GM12878 (cell line): ENCODE data around the gene MYBBP1A. TPM values are rescaled to one million over a fixed set of nuclear protein-coding genes. Genes with fewer than 3 reads are reported as not detected.
"Not testable (repeated sequence)": the region's sequence is repeated elsewhere in the genome, so short reads cannot be mapped to it uniquely, and the experiment has no call there.

ENCODE experiments used
- ATAC-seq: fragments of 200-7000 bp; cut with Tn5 transposase; 3 replicates; pipeline ENCODE4 v1.9.1; 2020; ENCODE audit warnings: mild to moderate bottlenecking, moderate library complexity
- BruUV-seq: library from RNA; stranded (reverse); fragments of 400-500 nt; replicated peaks from 2 replicates; lab custom pipeline; 2021; lab: Mats Ljungman, UMichigan
- CTCF ChIA-PET: fragments of 300-600 bp; sonication (Branson Sonifier 250); formaldehyde crosslinking; extraction: SDS; loops from one replicate; lab custom pipeline; 2021; ENCODE audit warnings: inconsistent platforms; lab: Yijun Ruan, JAX
- POLR2A ChIA-PET: fragments of 350-600 bp; formaldehyde crosslinking; extraction: SDS; loops from one replicate; lab custom pipeline; 2021; ENCODE audit warnings: inconsistent platforms; lab: Charles Lee
- RAD21 ChIA-PET: fragments of 300-600 bp; sonication (Branson Sonifier 250); formaldehyde crosslinking; loops from one replicate; lab custom pipeline; 2023; ENCODE audit warnings: antibody characterized with exemption; ENCODE audit not compliant: unreplicated experiment; lab: Charles Lee
- SMC1A ChIA-PET: fragments of 300-600 bp; sonication (Branson Sonifier 250); formaldehyde crosslinking; loops from one replicate; lab custom pipeline; 2023; ENCODE audit not compliant: unreplicated experiment, uncharacterized antibody; lab: Charles Lee
- DNase-seq: peaks from one replicate; pipeline ENCODE4 v3.0.0-alpha.2; 2011; ENCODE audit warnings: low read depth, low spot score
- FAIRE-seq: peaks from 3 replicates; lab custom pipeline; 2011; peaks lifted over from hg19 to GRCh38; lab: Jason Lieb, UNC
- H2AFZ ChIP-seq: 2 replicates; pipeline ENCODE4 v1.6.0; 2011; ENCODE audit warnings: low read depth, low read length, control low read depth; ENCODE audit not compliant: control insufficient read depth
- H3K27ac ChIP-seq: 2 replicates; pipeline ENCODE4 v1.5.1; 2011; ENCODE audit warnings: control low read depth; ENCODE audit not compliant: control insufficient read depth, insufficient read depth
- H3K27me3 ChIP-seq, 2 experiments: replicated peaks in 1 of 2; 2 replicates each; pipeline versions ENCODE4 v1.6.0 to v1.6.1; 2011; ENCODE audit warnings: low read length in 1 of 2; ENCODE audit not compliant: control insufficient read depth in 2 of 2, insufficient read depth in 2 of 2
- H3K36me3 ChIP-seq, 2 experiments: 2 replicates each; pipeline ENCODE4 v1.5.1; 2011; ENCODE audit warnings: low read length in 1 of 2; ENCODE audit not compliant: control insufficient read depth in 2 of 2, insufficient read depth in 2 of 2
- H3K4me1 ChIP-seq: 2 replicates; pipeline ENCODE4 v1.6.1; 2011; ENCODE audit warnings: mild to moderate bottlenecking, low read length, moderate library complexity, mixed read lengths; ENCODE audit not compliant: control insufficient read depth, insufficient read depth
- H3K4me2 ChIP-seq: 2 replicates; pipeline ENCODE4 v1.6.0; 2011; ENCODE audit warnings: control low read depth; ENCODE audit not compliant: control insufficient read depth, insufficient read depth
- H3K4me3 ChIP-seq: fragments of 200-600 bp; sonication (generic); 2 replicates; pipeline ENCODE4 v1.5.1; 2016
- H3K79me2 ChIP-seq: 2 replicates; pipeline ENCODE4 v1.6.0; 2011; ENCODE audit warnings: low read length; ENCODE audit not compliant: control insufficient read depth, insufficient read depth
- H3K9ac ChIP-seq: 2 replicates; pipeline ENCODE4 v1.8.0; 2011; ENCODE audit warnings: low read length, control low read depth, mixed read lengths; ENCODE audit not compliant: control insufficient read depth, insufficient read depth
- H3K9me3 ChIP-seq: replicated peaks from 3 replicates; pipeline ENCODE4 v1.5.1; 2011; ENCODE audit warnings: mild to moderate bottlenecking, low read length; ENCODE audit not compliant: control insufficient read depth, insufficient read depth
- H4K20me1 ChIP-seq: 2 replicates; pipeline ENCODE4 v1.6.0; 2011; ENCODE audit not compliant: control insufficient read depth, insufficient read depth
- ATF7 ChIP-seq: fragments of 450-650 bp; IDR thresholded peaks from 2 replicates; pipeline ENCODE4 v1.6.1; 2016; ENCODE audit warnings: low read depth, mild to moderate bottlenecking
- CREM ChIP-seq: IDR thresholded peaks from 2 replicates; pipeline ENCODE4 v1.6.1; 2014; ENCODE audit warnings: antibody characterized with exemption, low read depth
- FOXK2 ChIP-seq: fragments of 450-650 bp; IDR thresholded peaks from 2 replicates; pipeline ENCODE4 v1.6.1; 2017; ENCODE audit warnings: mild to moderate bottlenecking, moderate library complexity
- HCFC1 ChIP-seq: fragments of 150-350 bp; IDR thresholded peaks from 2 replicates; pipeline ENCODE4 v1.6.1; 2014; ENCODE audit warnings: low read length
- KAT2A ChIP-seq: conservative IDR thresholded peaks from 2 replicates; pipeline ENCODE4 v1.6.1; 2011; ENCODE audit warnings: low read depth, low read length; ENCODE audit not compliant: control insufficient read depth
- MLLT1 ChIP-seq: fragments of 450-650 bp; IDR thresholded peaks from 2 replicates; pipeline ENCODE4 v1.6.1; 2016; ENCODE audit warnings: mild to moderate bottlenecking
- MXI1 ChIP-seq: fragments of 150-350 bp; IDR thresholded peaks from 2 replicates; pipeline ENCODE4 v1.6.1; 2011; ENCODE audit warnings: low read depth, mild to moderate bottlenecking, inconsistent platforms, low read length, improper control_type of control experiment
- NBN ChIP-seq: fragments of 450-650 bp; IDR thresholded peaks from 2 replicates; pipeline ENCODE4 v1.6.1; 2016
- NR2C1 ChIP-seq: fragments of 450-650 bp; IDR thresholded peaks from 2 replicates; pipeline ENCODE4 v1.6.1; 2017; ENCODE audit warnings: antibody characterized with exemption, mild to moderate bottlenecking, moderate library complexity
- POU2F2 ChIP-seq: IDR thresholded peaks from 3 replicates; pipeline ENCODE4 v1.6.1; 2011; ENCODE audit warnings: low read depth, mild to moderate bottlenecking, low read length, borderline replicate concordance
- SMARCA5 ChIP-seq: fragments of 450-650 bp; IDR thresholded peaks from 2 replicates; pipeline ENCODE4 v1.6.1; 2017; ENCODE audit warnings: mild to moderate bottlenecking
- SPI1 ChIP-seq: IDR thresholded peaks from 2 replicates; pipeline ENCODE4 v1.6.1; 2011; ENCODE audit warnings: low read depth, mild to moderate bottlenecking, low read length, moderate library complexity, borderline replicate concordance; ENCODE audit not compliant: insufficient read depth
- TCF12 ChIP-seq: IDR thresholded peaks from 2 replicates; pipeline ENCODE4 v1.6.1; 2011; ENCODE audit warnings: low read depth, mild to moderate bottlenecking, low read length
- YBX1 ChIP-seq: fragments of 450-650 bp; IDR thresholded peaks from 2 replicates; pipeline ENCODE4 v1.6.1; 2016; ENCODE audit warnings: antibody characterized with exemption
- ZBTB4 ChIP-seq: fragments of 450-650 bp; formaldehyde crosslinking; IDR thresholded peaks from 2 replicates; pipeline ENCODE4 v1.4.0; 2022; ENCODE audit warnings: mild to moderate bottlenecking, moderate library complexity
- WGBS: methylation state at CpG from one replicate; pipeline ENCODE4 v1.1.6; 2016; ENCODE audit warnings: low lambda C conversion rate; ENCODE audit not compliant: insufficient replicate concordance, insufficient coverage; ENCODE audit errors: missing lambda C conversion rate; 5-methylcytosine and 5-hydroxymethylcytosine counted together
- in situ Hi-C: fragments of 300-500 bp; cut with MboI; formaldehyde crosslinking; loops from 9 replicates; pipeline ENCODE4 v1.14.3; 2018; ENCODE audit warnings: mixed read lengths
- intact Hi-C: fragments of 100-400 bp; cut with micrococcal nuclease; formaldehyde crosslinking; loops from one replicate; pipeline ENCODE4 v1.14.2; 2022; ENCODE audit not compliant: unreplicated experiment
- polyA plus RNA-seq, 11 experiments: library from polyadenylated mRNA; depleted of rRNA in 4 of 11; unstranded in 6 of 11; stranded (reverse) in 5 of 11; fragments of >200 nt; fragmentation: Nextera tagmentation in 4 of 11; fragmentation: Illumina TruSeq in 1 of 11; extraction: Ambion mirVana in 4 of 11; extraction: Trizol in 1 of 11; gene quantifications; 1 replicate in 1 of 11; 2 replicates in 10 of 11; pipeline versions ENCODE4 v1.2.1 to v1.2.3, GENCODE V29; 2011 to 2016; ENCODE audit warnings: inconsistent platforms in 2 of 11, missing spikeins in 2 of 11, low read depth in 1 of 11
- total RNA-seq, 4 experiments: library from RNA; depleted of rRNA in 3 of 4; stranded (reverse); fragments of >200 nt in 3 of 4; fragmentation: Illumina TruSeq in 1 of 4; extraction: Trizol in 1 of 4; gene quantifications; 2 replicates each; pipeline versions ENCODE4 v1.2.1 to v1.2.3, GENCODE V29; 2013 to 2021
- TF ChIP-seq, protein P1 (sequence below): IDR thresholded peaks from 2 replicates; pipeline ENCODE4 v1.6.1; 2011; ENCODE audit warnings: low read depth, low read length, improper control_type of control experiment, borderline replicate concordance

Gene MYBBP1A
- total and polyA plus RNA-seq, 10 of the 15 experiments (the other 5 are each of a cell fraction or from before 2014, with no cell fraction given): 2.5 to 121 (median 71.6) TPM

DNA sequence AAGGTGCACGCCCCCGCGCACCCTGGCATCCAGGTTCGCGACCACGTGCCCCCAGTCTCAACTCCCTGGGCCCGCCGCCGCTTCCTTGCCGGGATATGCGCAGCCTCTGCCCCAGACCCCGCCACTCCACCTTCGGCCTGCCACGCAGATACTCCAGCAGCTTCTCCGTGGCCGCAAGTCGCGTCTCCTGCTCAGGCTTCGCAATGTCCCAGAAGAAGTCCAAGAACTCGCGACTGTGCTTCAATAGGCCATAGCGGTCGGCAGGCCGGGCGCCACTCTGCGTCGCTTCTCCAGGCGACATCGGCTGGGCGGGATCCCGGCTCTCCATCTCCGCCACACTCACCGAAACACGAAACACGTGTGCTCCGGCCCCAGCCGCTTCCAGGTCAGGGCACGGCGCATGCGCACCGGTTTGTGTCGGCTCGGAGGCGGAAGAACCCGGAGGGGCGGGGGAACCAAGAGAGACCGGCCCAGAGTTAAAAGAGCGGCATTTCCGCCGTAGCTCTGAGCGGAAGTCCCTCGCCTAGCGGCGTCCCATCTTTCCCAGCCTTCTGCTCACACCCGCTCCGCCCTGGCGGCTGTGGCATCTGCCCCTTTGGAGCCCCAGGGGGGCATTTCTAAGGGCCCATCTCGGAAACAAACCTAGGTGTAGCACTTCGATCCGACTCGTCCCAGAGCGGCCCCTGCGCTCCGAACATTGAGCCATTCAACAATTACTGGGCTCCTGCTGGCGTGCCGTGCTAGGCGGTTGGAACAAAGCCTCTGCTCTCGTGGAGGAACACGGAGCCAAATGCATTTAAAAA, at the start of gene MYBBP1A (continued):
- peak; percentile 95 for TF ChIP-seq NR2C1
- TF ChIP-seq SPI1: peak; percentile 75
- TF ChIP-seq CREM: 0 out of 2 replicates have a peak, but pooled peaks have one; percentile 5
- peak; percentile 74 for TF ChIP-seq FOXK2
- TF ChIP-seq ZBTB4 (CRISPR knock-in tag): no peak
- TF ChIP-seq SMARCA5: peak; percentile 52; the same call in 1 of the 2 replicates
- TF ChIP-seq ATF7: 0 out of 2 replicates have a peak, but pooled peaks have one; percentile 9
- peak; percentile 37; the same call in 1 of the 2 replicates for TF ChIP-seq TCF12
- TF ChIP-seq MXI1: peak; percentile 100
- TF ChIP-seq, protein P1, sequence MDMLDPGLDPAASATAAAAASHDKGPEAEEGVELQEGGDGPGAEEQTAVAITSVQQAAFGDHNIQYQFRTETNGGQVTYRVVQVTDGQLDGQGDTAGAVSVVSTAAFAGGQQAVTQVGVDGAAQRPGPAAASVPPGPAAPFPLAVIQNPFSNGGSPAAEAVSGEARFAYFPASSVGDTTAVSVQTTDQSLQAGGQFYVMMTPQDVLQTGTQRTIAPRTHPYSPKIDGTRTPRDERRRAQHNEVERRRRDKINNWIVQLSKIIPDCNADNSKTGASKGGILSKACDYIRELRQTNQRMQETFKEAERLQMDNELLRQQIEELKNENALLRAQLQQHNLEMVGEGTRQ: peak; percentile 15
- no peak for TF ChIP-seq YBX1
- peak; percentile 46; the same call in 1 of the 2 replicates for TF ChIP-seq HCFC1
- TF ChIP-seq NBN: peak; percentile 68; the same call in 1 of the 2 replicates
- TF ChIP-seq KAT2A: no peak
- 0 out of 2 replicates have a peak, but pooled peaks have one; percentile 47 for TF ChIP-seq MLLT1
- TF ChIP-seq POU2F2: peak; percentile 72

DNA sequence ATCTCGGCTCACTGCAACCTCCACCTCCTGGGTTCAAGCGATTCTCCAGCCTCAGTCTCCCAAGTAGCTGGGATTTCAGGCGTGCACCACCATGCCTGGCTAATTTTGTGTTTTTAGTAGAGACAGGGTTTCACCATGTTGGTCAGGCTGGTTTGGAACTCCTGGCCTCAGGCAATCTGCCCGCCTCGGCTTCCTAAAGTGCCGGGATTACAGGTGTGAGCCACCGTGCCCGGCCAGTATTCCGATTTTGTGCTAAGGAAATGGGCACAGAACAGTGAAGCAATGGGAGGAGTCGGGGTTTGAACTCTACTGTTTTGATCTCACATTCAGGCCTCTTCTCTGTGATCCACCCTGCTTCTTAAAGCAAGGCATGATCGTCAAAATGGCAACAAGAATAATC, 49.6 kb upstream of the MYBBP1A start:
- in situ Hi-C loops, RAD21 ChIA-PET, H3K79me2 ChIP-seq, H4K20me1 ChIP-seq, CTCF ChIA-PET, H3K4me3 ChIP-seq, H3K27ac ChIP-seq, H3K9ac ChIP-seq, POLR2A ChIA-PET, H3K27me3 ChIP-seq, BruUV-seq, ATAC-seq, H3K36me3 ChIP-seq, H3K9me3 ChIP-seq, H2AFZ ChIP-seq, DNase-seq, FAIRE-seq, intact Hi-C loops, H3K4me2 ChIP-seq, SMC1A ChIA-PET, H3K4me1 ChIP-seq: not testable (repeated sequence)
- WGBS: 73% methylated on average over 11 of the region's 11 CpGs
